ENCODE results near the gene PSENEN. TPM values are rescaled to one million over a fixed set of nuclear protein-coding genes. Genes with fewer than 3 reads are reported as not detected.
A peak's percentile ranks its signal among the peaks of the same experiment; 100 is the strongest.

Gene PSENEN
- total and polyA plus RNA-seq, 2 donors from 2014 or later = 84.0 to 185 TPM

DNA sequence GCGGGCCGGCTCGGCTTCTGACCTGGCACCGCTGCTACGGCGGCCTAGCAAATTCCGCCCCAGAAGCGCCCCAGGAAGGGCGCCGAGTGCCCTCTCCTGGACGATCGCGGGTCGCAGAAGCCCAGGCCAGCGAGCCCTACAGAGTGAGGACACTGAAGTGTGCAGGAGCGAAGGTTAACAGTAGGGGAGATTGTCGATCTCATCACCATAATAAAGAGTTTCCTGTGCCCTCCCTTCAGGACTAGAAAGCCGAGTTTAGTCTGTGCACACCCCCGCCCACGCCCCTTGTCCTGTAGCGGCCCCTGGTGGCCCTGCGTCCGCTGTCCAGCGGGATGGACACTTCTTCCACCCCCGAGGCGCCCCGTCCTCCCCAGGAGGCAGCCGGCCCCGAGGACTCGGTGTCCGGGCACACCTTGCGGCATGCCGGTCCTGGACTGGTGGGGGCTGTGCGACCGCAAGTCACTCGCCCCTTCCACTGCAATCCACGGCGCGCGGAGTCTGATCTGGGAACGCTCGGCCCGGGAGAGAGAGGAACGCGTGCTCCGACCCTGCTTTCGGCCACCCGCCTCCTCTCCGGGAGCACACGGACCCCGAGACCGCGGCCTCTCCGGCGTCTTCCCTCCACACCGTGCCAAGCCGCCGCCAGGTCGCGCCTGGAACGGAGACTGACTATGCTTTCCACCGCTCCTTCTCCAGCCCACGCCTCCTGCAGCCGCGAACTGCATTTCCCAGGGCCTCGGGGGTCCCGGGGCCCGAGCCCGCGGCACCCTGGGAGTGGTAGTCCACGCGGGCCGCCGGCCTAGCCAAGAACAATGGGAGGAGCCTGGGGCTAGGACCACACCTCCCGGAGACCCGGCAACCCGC lies 28.4 kb upstream of the PSENEN start:
- intact Hi-C loops (cut with DNase I) = no loop called here

DNA sequence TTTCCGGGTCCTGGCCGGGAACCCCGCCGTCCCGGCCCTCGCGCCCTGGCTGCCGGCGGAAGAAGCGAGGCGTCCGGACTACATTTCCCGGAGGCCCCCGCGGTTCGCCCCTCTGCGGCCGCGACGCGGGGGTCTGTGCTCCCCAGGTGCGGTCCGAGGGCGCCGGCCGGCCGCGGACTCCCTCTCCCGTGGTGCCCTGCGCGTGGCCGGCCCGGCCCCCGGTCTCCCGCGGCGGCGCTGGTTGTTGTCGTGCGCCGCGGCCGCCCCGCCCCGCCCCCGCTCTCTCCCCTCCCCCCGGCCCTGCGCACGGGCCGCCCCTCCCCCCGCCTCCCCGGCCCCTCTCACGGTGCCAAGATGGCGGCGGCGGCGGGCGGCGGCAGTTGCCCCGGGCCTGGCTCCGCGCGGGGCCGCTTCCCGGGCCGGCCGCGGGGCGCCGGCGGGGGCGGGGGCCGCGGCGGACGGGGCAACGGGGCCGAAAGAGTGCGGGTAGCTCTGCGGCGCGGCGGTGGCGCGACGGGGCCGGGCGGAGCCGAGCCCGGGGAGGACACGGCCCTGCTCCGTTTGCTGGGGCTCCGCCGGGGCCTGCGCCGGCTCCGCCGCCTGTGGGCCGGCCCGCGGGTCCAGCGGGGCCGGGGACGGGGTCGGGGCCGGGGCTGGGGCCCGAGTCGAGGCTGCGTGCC lies 27.6 kb upstream of the PSENEN start, which contains the start of gene KMT2B:
Gene KMT2B (plus strand): TSS at position 339 of the 680 bp plus-strand sequence. CDS start 16 bp downstream, at position 355.
- DNase-seq (peak in 4 of 5 donors; percentile 97 to 98 (median 98)), FAIRE-seq (no peak)
- peak within 1 kb of the TSS; percentile 79 to 84 for H3K27ac ChIP-seq (ENCODE audit: low read depth in 2 of 2, low read length in 2 of 2)
- no peaks in the 10 kb centered on the region for H3K9me3 ChIP-seq (ENCODE audit: control insufficient read depth in 2 of 3, insufficient read depth in 1 of 3, low read length in 3 of 3)
- peak within 1 kb of the TSS; percentile 72 to 87 (median 81) for H3K4me3 ChIP-seq (ENCODE audit: low read length in 3 of 3)
- TF ChIP-seq, protein P1, sequence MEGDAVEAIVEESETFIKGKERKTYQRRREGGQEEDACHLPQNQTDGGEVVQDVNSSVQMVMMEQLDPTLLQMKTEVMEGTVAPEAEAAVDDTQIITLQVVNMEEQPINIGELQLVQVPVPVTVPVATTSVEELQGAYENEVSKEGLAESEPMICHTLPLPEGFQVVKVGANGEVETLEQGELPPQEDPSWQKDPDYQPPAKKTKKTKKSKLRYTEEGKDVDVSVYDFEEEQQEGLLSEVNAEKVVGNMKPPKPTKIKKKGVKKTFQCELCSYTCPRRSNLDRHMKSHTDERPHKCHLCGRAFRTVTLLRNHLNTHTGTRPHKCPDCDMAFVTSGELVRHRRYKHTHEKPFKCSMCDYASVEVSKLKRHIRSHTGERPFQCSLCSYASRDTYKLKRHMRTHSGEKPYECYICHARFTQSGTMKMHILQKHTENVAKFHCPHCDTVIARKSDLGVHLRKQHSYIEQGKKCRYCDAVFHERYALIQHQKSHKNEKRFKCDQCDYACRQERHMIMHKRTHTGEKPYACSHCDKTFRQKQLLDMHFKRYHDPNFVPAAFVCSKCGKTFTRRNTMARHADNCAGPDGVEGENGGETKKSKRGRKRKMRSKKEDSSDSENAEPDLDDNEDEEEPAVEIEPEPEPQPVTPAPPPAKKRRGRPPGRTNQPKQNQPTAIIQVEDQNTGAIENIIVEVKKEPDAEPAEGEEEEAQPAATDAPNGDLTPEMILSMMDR (IDR thresholded peaks at IDR 0.05; ENCODE audit: borderline replicate concordance, extremely low read depth, insufficient read depth) = peak; percentile 8
- intact Hi-C loops (cut with DNase I) = no loop called here
- peaks cover 0 to 15% (median 0%) of the 10 kb centered on the region in 3 donors for H3K4me1 ChIP-seq (ENCODE audit: control insufficient read depth in 2 of 3, insufficient read depth in 2 of 3, low read depth in 1 of 3, low read length in 3 of 3)
- peaks cover 0 to 18% (median 9%) of the 10 kb centered on the region in 3 donors for H3K36me3 ChIP-seq (ENCODE audit: control insufficient read depth in 2 of 3, insufficient read depth in 3 of 3, low read length in 3 of 3)
- H3K9ac ChIP-seq (ENCODE audit: low read length in 3 of 3) = peak within 1 kb of the TSS; percentile 38 to 85 (median 68)
- no peaks in the 10 kb centered on the region for H3K27me3 ChIP-seq (ENCODE audit: control insufficient read depth, insufficient read depth, low read length)

More for the DNA sequence above, 28.4 kb upstream of the PSENEN start:
- Histone ChIP-seq H3K9me3 (ENCODE audit: control insufficient read depth in 2 of 3, insufficient read depth in 1 of 3, low read length in 3 of 3) (no peaks in the 10 kb centered on the region), H3K4me3 (ENCODE audit: low read length in 3 of 3) (peak overlapping the region; percentile 72 to 87 (median 76)), H3K27ac (ENCODE audit: low read depth in 2 of 2, low read length in 2 of 2) (peak overlapping the region; percentile 79 to 84), H3K4me1 (ENCODE audit: control insufficient read depth in 2 of 3, insufficient read depth in 2 of 3, low read depth in 1 of 3, low read length in 3 of 3) (peaks cover 0 to 15% (median 0%) of the 10 kb centered on the region in 3 donors), H3K9ac (ENCODE audit: low read length in 3 of 3) (peak overlapping the region; percentile 38 to 71 (median 68)), H3K27me3 (ENCODE audit: control insufficient read depth, insufficient read depth, low read length) (no peaks in the 10 kb centered on the region), H3K36me3 (ENCODE audit: control insufficient read depth in 2 of 3, insufficient read depth in 3 of 3, low read length in 3 of 3) (peaks cover 0 to 12% (median 2%) of the 10 kb centered on the region in 3 donors)
- DNase-seq = peak; percentile 89 to 99 (median 93)
- FAIRE-seq = no peak
- TF ChIP-seq, protein P1 (IDR thresholded peaks at IDR 0.05; ENCODE audit: borderline replicate concordance, extremely low read depth, insufficient read depth) = peak; percentile 74

DNA sequence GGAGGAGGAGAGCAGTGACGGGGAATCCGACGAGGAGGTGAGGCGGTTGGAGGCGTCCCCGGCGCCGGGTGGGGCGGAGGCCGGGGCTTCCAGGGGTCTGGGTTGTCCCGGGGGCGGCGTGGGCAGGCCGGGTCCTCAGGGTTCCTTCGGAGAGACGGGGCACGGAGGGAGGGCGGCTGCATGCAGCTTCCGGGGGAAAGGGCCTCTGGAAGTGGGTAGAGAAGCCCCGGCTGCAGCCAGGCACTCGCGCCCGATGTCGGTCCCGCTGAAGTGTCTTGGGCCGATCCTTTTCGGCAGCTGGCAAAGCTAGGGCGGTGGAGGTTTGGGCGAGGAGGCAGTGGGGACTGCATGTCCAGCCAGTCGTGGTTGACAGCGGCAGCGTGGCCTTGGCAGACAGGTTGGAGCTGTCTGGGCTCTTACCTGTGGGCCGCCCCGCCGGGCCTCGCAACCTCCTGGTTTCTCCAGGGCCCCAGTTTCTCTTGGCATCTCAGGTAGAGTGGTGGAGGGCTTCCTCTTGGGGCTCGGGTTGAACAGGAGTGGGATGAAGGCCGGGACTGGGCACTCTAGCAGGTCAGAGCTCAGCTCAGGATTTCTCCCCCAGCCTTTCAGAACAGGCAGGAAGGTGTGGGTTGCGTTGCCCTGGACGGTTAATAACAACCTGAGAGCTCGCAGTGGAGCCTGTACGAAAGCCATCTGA lies 27.0 kb upstream of the PSENEN start:
- Histone ChIP-seq H3K4me3 (ENCODE audit: low read length in 3 of 3) (peak overlapping the region; percentile 66 to 81 (median 69)), H3K36me3 (ENCODE audit: control insufficient read depth in 2 of 3, insufficient read depth in 3 of 3, low read length in 3 of 3) (peaks cover 0 to 25% (median 14%) of the 10 kb centered on the region in 3 donors), H3K27ac (ENCODE audit: low read depth in 2 of 2, low read length in 2 of 2) (peak overlapping the region; percentile 16 to 67), H3K27me3 (ENCODE audit: control insufficient read depth, insufficient read depth, low read length) (no peaks in the 10 kb centered on the region), H3K9ac (ENCODE audit: low read length in 3 of 3) (peak overlapping the region; percentile 23 to 85 (median 56)), H3K4me1 (ENCODE audit: control insufficient read depth in 2 of 3, insufficient read depth in 2 of 3, low read depth in 1 of 3, low read length in 3 of 3) (peaks cover 0 to 15% (median 0%) of the 10 kb centered on the region in 3 donors), H3K9me3 (ENCODE audit: control insufficient read depth in 2 of 3, insufficient read depth in 1 of 3, low read length in 3 of 3) (no peaks in the 10 kb centered on the region)
- TF ChIP-seq, protein P1 (IDR thresholded peaks at IDR 0.05; ENCODE audit: borderline replicate concordance, extremely low read depth, insufficient read depth) = no peak
- FAIRE-seq (no peak), DNase-seq (peak in 4 of 5 donors; percentile 29 to 90 (median 60))
- intact Hi-C loops (cut with DNase I) = no loop called here
